NCI-H526 treated with DMSO at 0.1 percent for 48 hours (cell line): ENCODE data around the gene SOX5.

Experiments
- DNase-seq: peaks from one replicate; lab custom pipeline; 2025; lab: John Stamatoyannopoulos, UW

The SOX5 gene

GRCh38 chr12:23484238-23484637 is 465.2 kb downstream of the SOX5 start:
- DNase-seq: no peak

- no peak for DNase-seq
Observed at GRCh38 chr12:23482571-23482970, 466.9 kb downstream of the SOX5 start.
